Mesendoderm (in vitro differentiated cells): ENCODE results near the gene TENT5A.
A peak's percentile ranks its signal among the peaks of the same experiment; 100 is the strongest.

Experiments
- DNase-seq: peaks from one replicate; pipeline ENCODE4 v3.0.0; 2013
- H2AK5ac ChIP-seq: 2 replicates; pipeline ENCODE4 v1.6.1; 2013; ENCODE audit warnings: low read length, inconsistent platforms
- H2BK120ac ChIP-seq: 2 replicates; pipeline ENCODE4 v1.6.1; 2013; ENCODE audit warnings: low read depth, mild to moderate bottlenecking, low read length, moderate library complexity, mixed read lengths
- H2BK15ac ChIP-seq: replicated peaks from 2 replicates; pipeline ENCODE4 v1.6.1; 2013; ENCODE audit warnings: low read depth, mild to moderate bottlenecking, moderate library complexity
- H2BK5ac ChIP-seq: 2 replicates; pipeline ENCODE4 v1.6.1; 2013; ENCODE audit warnings: low read length, inconsistent platforms
- H3K18ac ChIP-seq: 2 replicates; pipeline ENCODE4 v1.6.1; 2013; ENCODE audit warnings: mild to moderate bottlenecking, low read length, mixed read lengths
- H3K23ac ChIP-seq: one replicate; pipeline ENCODE4 v1.6.1; 2013; ENCODE audit warnings: low read length
- H3K27ac ChIP-seq: 2 replicates; pipeline ENCODE4 v1.5.1; 2013; ENCODE audit warnings: low read depth, mild to moderate bottlenecking, inconsistent platforms, low read length, moderate library complexity
- H3K27me3 ChIP-seq: 2 replicates; pipeline ENCODE4 v1.6.1; 2013; ENCODE audit warnings: low read length, control low read depth, mild to moderate bottlenecking, inconsistent platforms; ENCODE audit not compliant: insufficient read depth, poor library complexity
- H3K36me3 ChIP-seq: 2 replicates; pipeline ENCODE4 v1.6.1; 2013; ENCODE audit warnings: low read length, inconsistent platforms; ENCODE audit not compliant: control insufficient read depth, insufficient read depth
- H3K4ac ChIP-seq: one replicate; pipeline ENCODE4 v1.6.1; 2013; ENCODE audit warnings: low read depth, mild to moderate bottlenecking, low read length, moderate library complexity
- H3K4me1 ChIP-seq: 2 replicates; pipeline ENCODE4 v1.6.1; 2013; ENCODE audit warnings: low read depth, low read length, inconsistent platforms; ENCODE audit not compliant: control insufficient read depth
- H3K4me2 ChIP-seq: 2 replicates; pipeline ENCODE4 v1.6.1; 2013; ENCODE audit warnings: low read length
- H3K4me3 ChIP-seq: 2 replicates; pipeline ENCODE4 v1.5.1; 2013; ENCODE audit warnings: mild to moderate bottlenecking, low read length
- H3K56ac ChIP-seq: one replicate; pipeline ENCODE4 v1.6.1; 2013; ENCODE audit warnings: low read length
- H3K79me1 ChIP-seq: 2 replicates; pipeline ENCODE4 v1.6.1; 2013; ENCODE audit warnings: low read length, inconsistent platforms
- H3K79me2 ChIP-seq: 2 replicates; pipeline ENCODE4 v1.6.1; 2013; ENCODE audit warnings: mild to moderate bottlenecking, low read length; ENCODE audit not compliant: control insufficient read depth, insufficient read depth
- H3K9ac ChIP-seq: 2 replicates; pipeline ENCODE4 v1.6.1; 2013; ENCODE audit warnings: low read length, inconsistent platforms
- H4K5ac ChIP-seq: one replicate; pipeline ENCODE4 v1.6.1; 2013; ENCODE audit warnings: low read length
- H4K8ac ChIP-seq: one replicate; pipeline ENCODE4 v1.6.1; 2013; ENCODE audit warnings: low read depth, mild to moderate bottlenecking, control low read depth, low read length, moderate library complexity
- WGBS: extraction: QIAGEN DNeasy Blood & Tissue Kit; methylation state at CpG from one replicate; pipeline ENCODE4 v1.1.7; 2013; ENCODE audit warnings: low lambda C conversion rate, missing lambda C conversion rate; ENCODE audit not compliant: insufficient coverage; ENCODE audit errors: extremely low coverage; 5-methylcytosine and 5-hydroxymethylcytosine counted together

The TENT5A gene

DNA sequence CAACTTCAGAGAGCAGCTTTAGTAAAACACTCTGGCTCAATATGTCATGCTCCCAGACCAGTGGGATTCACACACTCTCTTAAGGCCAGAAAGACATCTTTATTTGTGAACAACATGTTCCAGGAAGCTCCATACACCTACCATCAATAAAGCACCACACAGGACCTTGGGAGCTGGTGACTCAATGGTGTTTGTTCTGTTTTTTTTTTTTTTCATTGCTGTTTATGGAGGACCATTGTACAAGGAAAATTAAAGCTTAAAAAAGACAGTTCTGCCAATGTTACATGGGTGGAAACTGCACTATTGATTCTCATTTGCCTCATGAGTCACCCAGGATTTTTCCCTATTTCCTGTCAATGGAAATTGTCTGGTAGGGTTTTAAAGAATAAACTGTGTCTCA, 36.3 kb upstream of the TENT5A start:
- H4K8ac ChIP-seq, result no peak overlapping the region
- H3K27me3 ChIP-seq, result no peaks in the 10 kb centered on the region
- no peak overlapping the region for H2BK15ac ChIP-seq
- H2BK5ac ChIP-seq, result no peak overlapping the region
- no peaks in the 10 kb centered on the region for H3K79me1 ChIP-seq
- no peaks in the 10 kb centered on the region for H3K36me3 ChIP-seq
- H3K27ac ChIP-seq, result no peak overlapping the region
- H3K23ac ChIP-seq, result no peak overlapping the region
- H3K18ac ChIP-seq, result no peak overlapping the region
- no peak overlapping the region for H2AK5ac ChIP-seq
- H3K79me2 ChIP-seq, result no peaks in the 10 kb centered on the region
- H3K56ac ChIP-seq, result no peak overlapping the region
- no peak overlapping the region for H3K4me3 ChIP-seq
- no peak overlapping the region for H2BK120ac ChIP-seq
- no peak for DNase-seq
- no peak overlapping the region for H4K5ac ChIP-seq
- no peaks in the 10 kb centered on the region for H3K4me1 ChIP-seq
- H3K4ac ChIP-seq, result no peak overlapping the region
- H3K4me2 ChIP-seq, result no peak overlapping the region
- H3K9ac ChIP-seq, result no peak overlapping the region

DNA sequence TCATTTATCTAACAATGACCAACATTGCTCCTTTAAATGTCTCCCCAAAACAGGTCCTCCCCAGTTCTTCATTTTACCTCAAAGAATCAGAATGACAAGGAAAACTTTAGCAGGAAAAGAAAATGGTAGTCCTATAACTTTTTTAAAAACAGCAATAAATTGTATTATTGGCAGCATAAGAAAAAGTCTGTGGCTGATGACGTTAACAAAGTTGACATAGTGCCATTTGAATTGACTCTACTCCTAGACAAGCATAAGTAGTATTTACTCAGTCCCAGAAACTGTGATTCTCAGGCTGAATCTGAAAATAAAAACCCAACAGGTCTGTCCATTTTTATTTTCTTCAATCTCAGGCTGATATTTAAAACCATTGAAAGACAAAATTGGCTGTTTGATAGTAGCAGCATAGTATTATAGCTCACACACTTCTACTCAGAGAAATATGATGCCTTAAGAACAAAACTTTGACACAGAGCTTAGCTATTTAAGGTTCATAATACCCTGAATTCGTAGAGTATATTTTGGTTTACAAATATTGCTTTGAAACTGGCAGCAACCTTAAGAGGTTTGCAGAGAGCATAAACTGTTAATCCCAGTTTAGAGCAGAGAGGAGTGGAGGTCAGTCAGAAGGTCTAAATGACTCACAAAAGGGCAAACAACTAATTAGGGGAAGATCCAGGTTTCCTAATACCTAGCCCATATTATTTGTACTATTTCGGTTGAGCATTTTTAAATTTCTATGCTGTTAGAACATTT, 35.0 kb upstream of the TENT5A start:
- WGBS, result no CpG with 5 or more reads among the region's 3 CpGs
- Histone ChIP-seq H3K27me3 (no peaks in the 10 kb centered on the region), H2AK5ac (no peak overlapping the region), H3K4me3 (no peak overlapping the region), H3K23ac (no peak overlapping the region), H4K8ac (no peak overlapping the region), H3K36me3 (no peaks in the 10 kb centered on the region), H2BK5ac (no peak overlapping the region), H4K5ac (no peak overlapping the region), H2BK120ac (no peak overlapping the region), H3K4me1 (no peaks in the 10 kb centered on the region), H3K18ac (no peak overlapping the region), H3K9ac (no peak overlapping the region), H3K79me1 (no peaks in the 10 kb centered on the region), H3K79me2 (no peaks in the 10 kb centered on the region), H3K56ac (no peak overlapping the region), H3K4ac (no peak overlapping the region), H3K4me2 (no peak overlapping the region), H2BK15ac (no peak overlapping the region), H3K27ac (no peak overlapping the region)
- DNase-seq, result no peak

DNA sequence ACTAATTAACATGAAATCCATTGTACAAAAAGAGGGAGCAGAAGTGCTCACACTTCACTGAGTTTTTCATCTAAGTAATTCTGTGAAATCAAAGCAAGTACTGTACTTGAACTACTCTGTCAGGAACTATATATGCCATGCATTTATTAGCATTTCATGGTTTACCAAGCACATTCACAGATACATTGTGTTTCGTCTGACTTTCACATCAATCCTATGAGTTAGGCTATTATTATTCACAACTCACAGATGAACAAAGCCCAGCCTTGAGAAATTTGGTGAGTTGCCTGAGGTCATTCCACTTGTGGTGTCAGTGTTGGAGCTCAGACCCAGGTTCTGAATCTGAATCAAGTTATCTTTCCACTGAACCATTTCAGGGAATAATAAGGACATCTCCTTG, 33.7 kb upstream of the TENT5A start:
- no peak overlapping the region for H3K9ac ChIP-seq
- no peak overlapping the region for H3K23ac ChIP-seq
- DNase-seq, result peak; percentile 5
- no peak overlapping the region for H2BK15ac ChIP-seq
- H3K4me3 ChIP-seq, result no peak overlapping the region
- no peaks in the 10 kb centered on the region for H3K36me3 ChIP-seq
- H4K5ac ChIP-seq, result no peak overlapping the region
- H3K27me3 ChIP-seq, result no peaks in the 10 kb centered on the region
- no peak overlapping the region for H4K8ac ChIP-seq
- no peaks in the 10 kb centered on the region for H3K79me2 ChIP-seq
- WGBS, result no CpG with 5 or more reads among the region's 1 CpG
- H2BK5ac ChIP-seq, result no peak overlapping the region
- no peak overlapping the region for H3K4me2 ChIP-seq
- no peaks in the 10 kb centered on the region for H3K4me1 ChIP-seq
- H3K27ac ChIP-seq, result no peak overlapping the region
- no peak overlapping the region for H3K56ac ChIP-seq
- no peaks in the 10 kb centered on the region for H3K79me1 ChIP-seq
- H3K4ac ChIP-seq, result peak overlapping the region; percentile 36
- no peak overlapping the region for H3K18ac ChIP-seq
- H2AK5ac ChIP-seq, result no peak overlapping the region
- H2BK120ac ChIP-seq, result no peak overlapping the region

DNA sequence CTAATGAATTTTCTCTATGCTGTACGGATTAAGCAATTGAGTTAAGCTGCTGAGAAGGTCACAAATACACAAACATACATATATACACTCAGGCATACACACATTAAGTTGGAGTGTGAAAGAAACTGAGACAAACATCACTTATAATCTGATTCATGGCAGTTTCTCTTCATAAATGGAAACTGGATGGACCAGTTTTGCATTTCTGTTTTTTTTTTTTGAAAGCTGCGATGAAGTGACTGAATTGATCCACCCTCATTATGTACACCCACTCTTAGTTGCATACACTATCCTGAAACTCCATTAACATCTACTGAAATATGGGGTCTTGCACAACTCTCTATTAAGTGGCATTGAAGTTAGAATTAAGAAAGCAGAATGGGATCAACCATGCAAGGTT, 32.9 kb upstream of the TENT5A start:
- Histone ChIP-seq H3K4me1 (no peaks in the 10 kb centered on the region), H3K79me2 (no peaks in the 10 kb centered on the region), H3K56ac (no peak overlapping the region), H3K4ac (no peak overlapping the region), H2BK120ac (no peak overlapping the region), H2BK5ac (no peak overlapping the region), H3K9ac (no peak overlapping the region), H2BK15ac (no peak overlapping the region), H4K5ac (no peak overlapping the region), H3K79me1 (no peaks in the 10 kb centered on the region), H3K36me3 (no peaks in the 10 kb centered on the region), H3K27ac (no peak overlapping the region), H3K27me3 (no peaks in the 10 kb centered on the region), H3K4me3 (no peak overlapping the region), H3K23ac (no peak overlapping the region), H3K18ac (no peak overlapping the region), H4K8ac (no peak overlapping the region), H2AK5ac (no peak overlapping the region), H3K4me2 (no peak overlapping the region)
- no CpG with 5 or more reads among the region's 2 CpGs for WGBS
- DNase-seq, result no peak

DNA sequence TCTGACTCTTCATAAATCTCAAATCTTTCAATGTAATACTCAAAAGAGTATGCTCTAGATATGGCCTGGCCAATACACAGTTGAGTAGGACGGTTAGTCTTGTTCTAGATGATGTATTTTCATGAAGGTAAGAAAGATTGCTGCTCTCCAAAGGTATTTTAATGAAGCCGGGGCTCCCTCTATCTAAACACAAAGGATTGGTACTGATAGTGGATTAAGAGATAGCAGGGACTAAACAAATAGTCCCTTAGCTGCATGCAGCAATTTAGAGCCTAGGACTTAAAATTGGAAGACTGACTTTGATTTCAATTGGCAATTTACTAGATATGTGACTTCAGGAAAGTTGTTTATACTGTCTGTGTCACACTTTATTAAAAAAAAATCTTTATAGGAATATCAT, 31.4 kb upstream of the TENT5A start:
- Histone ChIP-seq H2BK15ac (no peak overlapping the region), H4K5ac (no peak overlapping the region), H3K23ac (no peak overlapping the region), H3K27me3 (no peaks in the 10 kb centered on the region), H3K9ac (no peak overlapping the region), H3K79me2 (no peaks in the 10 kb centered on the region), H3K36me3 (no peaks in the 10 kb centered on the region), H2AK5ac (no peak overlapping the region), H2BK120ac (no peak overlapping the region), H3K4ac (no peak overlapping the region), H2BK5ac (no peak overlapping the region), H4K8ac (no peak overlapping the region), H3K4me3 (no peak overlapping the region), H3K18ac (no peak overlapping the region), H3K79me1 (no peaks in the 10 kb centered on the region), H3K27ac (no peak overlapping the region), H3K4me2 (no peak overlapping the region), H3K56ac (no peak overlapping the region), H3K4me1 (no peaks in the 10 kb centered on the region)
- DNase-seq, result peak; percentile 72
- no CpG with 5 or more reads among the region's 2 CpGs for WGBS

DNA sequence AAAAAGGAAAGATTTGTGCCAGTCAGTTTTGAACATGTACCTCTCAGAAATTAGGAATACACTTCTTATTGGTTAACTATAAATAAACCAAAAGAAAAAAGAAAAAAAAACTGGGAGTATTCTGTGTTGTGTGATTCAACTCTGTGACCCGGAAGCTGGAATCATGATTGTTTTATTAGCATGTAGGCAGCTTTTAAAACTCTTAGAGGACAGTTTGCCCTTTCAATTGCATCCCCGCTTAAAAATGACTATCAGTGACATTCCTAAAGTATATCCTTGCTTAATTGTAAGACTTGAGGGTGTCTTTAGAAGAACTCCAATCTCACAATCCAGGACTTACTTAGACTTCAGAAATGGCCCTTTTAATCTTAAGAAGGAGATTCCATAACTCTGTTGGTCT, 29.1 kb upstream of the TENT5A start:
- Histone ChIP-seq H2BK5ac (no peak overlapping the region), H3K56ac (no peak overlapping the region), H3K79me2 (no peaks in the 10 kb centered on the region), H3K4me2 (no peak overlapping the region), H2AK5ac (no peak overlapping the region), H3K36me3 (no peaks in the 10 kb centered on the region), H3K27ac (no peak overlapping the region), H3K4ac (no peak overlapping the region), H3K18ac (no peak overlapping the region), H2BK120ac (no peak overlapping the region), H4K8ac (no peak overlapping the region), H3K79me1 (no peaks in the 10 kb centered on the region), H3K4me1 (no peaks in the 10 kb centered on the region), H3K9ac (no peak overlapping the region), H3K27me3 (no peaks in the 10 kb centered on the region), H2BK15ac (no peak overlapping the region), H4K5ac (no peak overlapping the region), H3K4me3 (no peak overlapping the region), H3K23ac (no peak overlapping the region)
- no peak for DNase-seq
- WGBS, result no CpG with 5 or more reads among the region's 2 CpGs
